Nephron progenitor cell (in vitro differentiated cells): ENCODE data around the gene MED20.

Source experiments
- DNase-seq: peaks from one replicate; pipeline ENCODE4 v3.0.0; 2021
- H3K27ac Mint-ChIP-seq: 2 replicates; pipeline ENCODE4 v1.8.0; 2021; ENCODE audit warnings: mild to moderate bottlenecking, moderate library complexity, mixed read lengths
- H3K27me3 Mint-ChIP-seq: 2 replicates; pipeline ENCODE4 v1.8.0; 2021; ENCODE audit warnings: mild to moderate bottlenecking, low read depth, mixed read lengths; ENCODE audit not compliant: poor library complexity
- H3K36me3 Mint-ChIP-seq: 2 replicates; pipeline ENCODE4 v1.8.0; 2021; ENCODE audit warnings: low read depth, mixed read lengths
- H3K4me1 Mint-ChIP-seq: 2 replicates; pipeline ENCODE4 v1.8.0; 2021; ENCODE audit warnings: mixed read lengths
- H3K4me3 Mint-ChIP-seq: 2 replicates; pipeline ENCODE4 v1.8.0; 2021; ENCODE audit warnings: mild to moderate bottlenecking, moderate library complexity, mixed read lengths
- H3K9me3 Mint-ChIP-seq: 2 replicates; pipeline ENCODE4 v1.8.0; 2021; ENCODE audit warnings: mild to moderate bottlenecking, moderate library complexity, mixed read lengths
- CTCF ChIP-seq: fragments of 200-600 bp; sonication (generic); IDR thresholded peaks from 2 replicates; pipeline ENCODE4 v1.5.0; 2021; ENCODE audit warnings: antibody characterized with exemption

MED20 gene

GRCh38 chr6:41878961-41879405 lies 42.0 kb downstream of the MED20 start:
- no peak for TF ChIP-seq CTCF
- H3K36me3 Mint-ChIP-seq = peaks cover 10% of the 10 kb centered on the region
- H3K27ac Mint-ChIP-seq = no peak overlapping the region
- no peak overlapping the region for H3K4me3 Mint-ChIP-seq
- DNase-seq = no peak
- H3K9me3 Mint-ChIP-seq = no peaks in the 10 kb centered on the region
- H3K27me3 Mint-ChIP-seq = no peaks in the 10 kb centered on the region
- no peaks in the 10 kb centered on the region for H3K4me1 Mint-ChIP-seq

DNA sequence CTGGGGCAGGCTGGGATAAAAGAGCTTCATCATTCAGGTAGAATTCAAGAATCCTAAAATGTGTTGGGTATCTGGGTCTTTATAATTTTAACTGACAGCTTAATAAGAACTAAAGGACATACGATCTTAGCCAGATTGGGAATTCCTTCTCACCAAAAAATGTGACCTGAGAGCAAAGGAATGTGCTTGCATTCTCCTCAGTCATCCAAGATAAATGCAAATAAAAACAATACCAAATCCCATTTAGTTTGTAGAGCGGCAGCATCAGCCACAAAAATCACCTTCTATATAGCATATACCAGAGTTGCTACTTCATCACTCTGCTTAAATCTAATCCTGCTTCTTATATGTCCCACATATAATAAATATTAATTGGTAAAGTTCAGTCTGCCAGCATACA lies 42.7 kb downstream of the MED20 start:
- H3K27me3 Mint-ChIP-seq = no peaks in the 10 kb centered on the region
- H3K27ac Mint-ChIP-seq = no peak overlapping the region
- DNase-seq = no peak
- no peak overlapping the region for H3K4me3 Mint-ChIP-seq
- H3K4me1 Mint-ChIP-seq = no peaks in the 10 kb centered on the region
- no peaks in the 10 kb centered on the region for H3K9me3 Mint-ChIP-seq
- H3K36me3 Mint-ChIP-seq = peaks cover 9% of the 10 kb centered on the region
- no peak for TF ChIP-seq CTCF

DNA sequence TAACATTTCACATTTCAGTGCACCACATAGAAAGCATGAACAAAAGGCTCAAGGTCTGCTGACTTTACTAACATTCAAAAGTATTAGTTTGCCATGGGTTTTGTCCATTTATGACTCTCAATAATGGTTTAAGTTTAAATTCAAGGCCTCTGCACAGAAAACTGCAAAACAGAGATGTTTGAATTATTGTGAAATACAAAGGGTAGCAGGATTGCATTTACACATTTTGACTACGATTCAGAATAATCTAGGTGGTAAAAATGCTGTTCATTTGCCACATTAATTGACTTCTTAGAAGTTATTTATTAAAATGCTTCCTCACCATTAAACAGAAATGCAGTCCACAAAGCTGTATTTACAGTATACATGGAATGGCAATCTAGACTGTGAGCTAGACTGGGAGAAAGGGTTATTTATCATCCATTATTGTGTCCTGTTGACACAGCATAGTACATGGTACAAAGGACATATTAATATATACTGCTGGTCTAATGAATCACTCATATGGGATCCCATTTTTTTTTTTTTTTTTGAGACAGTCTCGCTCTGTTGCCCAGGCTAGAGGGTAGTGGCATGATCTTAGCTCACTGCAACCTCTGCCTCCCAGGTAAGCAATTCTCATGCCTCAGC lies 43.8 kb downstream of the MED20 start:
- peaks cover 15% of the 10 kb centered on the region for H3K36me3 Mint-ChIP-seq
- no peaks in the 10 kb centered on the region for H3K9me3 Mint-ChIP-seq
- H3K4me3 Mint-ChIP-seq = no peak overlapping the region
- no peak overlapping the region for H3K27ac Mint-ChIP-seq
- H3K27me3 Mint-ChIP-seq = no peaks in the 10 kb centered on the region
- no peak for TF ChIP-seq CTCF
- H3K4me1 Mint-ChIP-seq = no peaks in the 10 kb centered on the region
- no peak for DNase-seq

- Mint-ChIP-seq H3K9me3 (no peaks in the 10 kb centered on the region), H3K27me3 (no peaks in the 10 kb centered on the region), H3K27ac (no peak overlapping the region), H3K4me3 (no peak overlapping the region), H3K36me3 (peaks cover 21% of the 10 kb centered on the region), H3K4me1 (no peaks in the 10 kb centered on the region)
- TF ChIP-seq CTCF = no peak
- no peak for DNase-seq
Measured at GRCh38 chr6:41874741-41875140, 46.2 kb downstream of the MED20 start.

DNA sequence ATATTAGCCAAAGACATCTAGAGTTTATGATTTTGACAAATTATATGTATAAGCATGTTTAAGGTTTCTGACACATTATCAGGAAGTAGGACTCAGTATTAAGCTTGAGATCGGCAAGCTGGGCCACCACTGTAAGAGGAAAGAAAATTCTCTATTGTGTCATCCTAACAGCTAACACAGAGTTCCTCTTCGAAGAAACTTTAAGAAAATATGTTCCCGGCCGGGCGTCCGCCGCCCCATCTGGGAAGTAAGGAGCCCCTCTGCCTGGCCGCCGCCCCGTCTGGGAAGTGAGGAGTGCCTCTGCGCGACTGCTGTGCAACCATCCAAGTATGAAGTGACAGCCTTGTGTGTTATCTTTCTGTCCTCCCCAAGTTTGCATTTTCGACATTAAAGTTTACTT lies 48.8 kb downstream of the MED20 start:
- TF ChIP-seq CTCF = no peak
- no peak overlapping the region for H3K27ac Mint-ChIP-seq
- no peaks in the 10 kb centered on the region for H3K4me1 Mint-ChIP-seq
- H3K4me3 Mint-ChIP-seq = no peak overlapping the region
- H3K27me3 Mint-ChIP-seq = peaks cover 3% of the 10 kb centered on the region
- H3K36me3 Mint-ChIP-seq = peaks cover 43% of the 10 kb centered on the region
- no peak for DNase-seq
- no peaks in the 10 kb centered on the region for H3K9me3 Mint-ChIP-seq

DNA sequence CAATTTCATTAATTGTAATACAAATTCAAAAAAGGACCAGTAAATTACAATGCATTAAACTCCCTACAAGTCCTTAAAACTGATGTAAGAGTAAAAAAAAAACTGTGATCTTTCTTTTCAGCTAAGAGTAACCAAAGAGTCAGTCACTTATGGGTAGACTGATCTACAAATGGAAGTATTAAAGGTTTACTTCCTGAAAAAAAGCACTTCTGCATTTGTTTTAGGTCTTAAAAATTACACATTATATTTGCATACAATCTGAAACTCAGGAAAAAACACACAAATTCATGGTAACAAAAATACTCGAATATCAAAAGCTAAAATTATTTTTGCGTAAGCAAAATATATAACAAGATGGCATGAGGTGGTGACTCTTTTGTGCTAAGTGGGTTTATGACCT lies 49.2 kb downstream of the MED20 start:
- H3K4me3 Mint-ChIP-seq = no peak overlapping the region
- H3K9me3 Mint-ChIP-seq = no peaks in the 10 kb centered on the region
- H3K4me1 Mint-ChIP-seq = no peaks in the 10 kb centered on the region
- no peak for TF ChIP-seq CTCF
- H3K27me3 Mint-ChIP-seq = peaks cover 3% of the 10 kb centered on the region
- no peak for DNase-seq
- no peak overlapping the region for H3K27ac Mint-ChIP-seq
- H3K36me3 Mint-ChIP-seq = peaks cover 48% of the 10 kb centered on the region
